ENCODE measurements around the gene COX7C.
"Not testable (repeated sequence)": the region's sequence is repeated elsewhere in the genome, so short reads cannot be mapped to it uniquely, and the experiment has no call there.

The COX7C gene

GRCh38 chr5:86649832-86650505 is 32.2 kb downstream of the COX7C start:
- no peak overlapping the region for H3K4me3 ChIP-seq (ENCODE audit: low read length)
- no peak for DNase-seq (ENCODE audit: low read depth, low spot score)

- not testable (repeated sequence) for DNase-seq (ENCODE audit: low read depth, low spot score); H3K4me3 ChIP-seq (ENCODE audit: low read length)
These were observed 43.0 kb downstream of the COX7C start for GRCh38 chr5:86660771-86661170.

GRCh38 chr5:86664173-86664572 is 46.4 kb downstream of the COX7C start:
- no peak overlapping the region for H3K4me3 ChIP-seq (ENCODE audit: low read length)
- no peak for DNase-seq (ENCODE audit: low read depth, low spot score)

- DNase-seq (ENCODE audit: low read depth, low spot score): peak; percentile 89
- peak overlapping the region; percentile 37 for H3K4me3 ChIP-seq (ENCODE audit: low read length)
These were observed 48.4 kb downstream of the COX7C start for GRCh38 chr5:86665984-86666760.

- no peak overlapping the region; the same call in 1 of the 2 replicates for H3K4me3 ChIP-seq (ENCODE audit: low read length)
- no peak for DNase-seq (ENCODE audit: low read depth, low spot score)
These were observed 49.2 kb downstream of the COX7C start for GRCh38 chr5:86666981-86667380.

Data from Jurkat, Clone E6-1 (cell line).